ENCODE data around the gene PDK3. TPM values are rescaled to one million over a fixed set of nuclear protein-coding genes. Genes with fewer than 3 reads are reported as not detected.

Gene PDK3
- total RNA-seq, 1 experiment from 2014 or later = 1.4 TPM

- no TSS peak for BruUV-seq (replicated peaks)
- Mint-ChIP-seq H3K27me3 (ENCODE audit: insufficient read depth, unreplicated experiment) (peaks cover 60% of the 10 kb centered on the region), H3K9me3 (ENCODE audit: unreplicated experiment) (no peaks in the 10 kb centered on the region), H3K4me1 (ENCODE audit: insufficient read depth, unreplicated experiment) (no peaks in the 10 kb centered on the region), H3K4me3 (ENCODE audit: unreplicated experiment) (no peak overlapping the region), H3K36me3 (ENCODE audit: insufficient read depth, unreplicated experiment) (no peaks in the 10 kb centered on the region), H3K27ac (ENCODE audit: low read depth, unreplicated experiment) (no peak overlapping the region)
- intact Hi-C loops (cut with micrococcal nuclease) = no loop called here
- ChIA-PET CTCF (interaction anchor here (0.6 kb wide), 1 partner anchor 323 kb away, joined by 3 read pairs; no protein-coding TSS in a partner anchor), POLR2A (no interaction called here)
- TF ChIP-seq, protein P1, sequence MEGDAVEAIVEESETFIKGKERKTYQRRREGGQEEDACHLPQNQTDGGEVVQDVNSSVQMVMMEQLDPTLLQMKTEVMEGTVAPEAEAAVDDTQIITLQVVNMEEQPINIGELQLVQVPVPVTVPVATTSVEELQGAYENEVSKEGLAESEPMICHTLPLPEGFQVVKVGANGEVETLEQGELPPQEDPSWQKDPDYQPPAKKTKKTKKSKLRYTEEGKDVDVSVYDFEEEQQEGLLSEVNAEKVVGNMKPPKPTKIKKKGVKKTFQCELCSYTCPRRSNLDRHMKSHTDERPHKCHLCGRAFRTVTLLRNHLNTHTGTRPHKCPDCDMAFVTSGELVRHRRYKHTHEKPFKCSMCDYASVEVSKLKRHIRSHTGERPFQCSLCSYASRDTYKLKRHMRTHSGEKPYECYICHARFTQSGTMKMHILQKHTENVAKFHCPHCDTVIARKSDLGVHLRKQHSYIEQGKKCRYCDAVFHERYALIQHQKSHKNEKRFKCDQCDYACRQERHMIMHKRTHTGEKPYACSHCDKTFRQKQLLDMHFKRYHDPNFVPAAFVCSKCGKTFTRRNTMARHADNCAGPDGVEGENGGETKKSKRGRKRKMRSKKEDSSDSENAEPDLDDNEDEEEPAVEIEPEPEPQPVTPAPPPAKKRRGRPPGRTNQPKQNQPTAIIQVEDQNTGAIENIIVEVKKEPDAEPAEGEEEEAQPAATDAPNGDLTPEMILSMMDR (IDR thresholded peaks at IDR 0.05; ENCODE audit: unreplicated experiment) = no peak
- DNase-seq (ENCODE audit: unreplicated experiment) = no peak
Observed at GRCh38 chrX:24525455-24525854, 60.4 kb downstream of the PDK3 start.

DNA sequence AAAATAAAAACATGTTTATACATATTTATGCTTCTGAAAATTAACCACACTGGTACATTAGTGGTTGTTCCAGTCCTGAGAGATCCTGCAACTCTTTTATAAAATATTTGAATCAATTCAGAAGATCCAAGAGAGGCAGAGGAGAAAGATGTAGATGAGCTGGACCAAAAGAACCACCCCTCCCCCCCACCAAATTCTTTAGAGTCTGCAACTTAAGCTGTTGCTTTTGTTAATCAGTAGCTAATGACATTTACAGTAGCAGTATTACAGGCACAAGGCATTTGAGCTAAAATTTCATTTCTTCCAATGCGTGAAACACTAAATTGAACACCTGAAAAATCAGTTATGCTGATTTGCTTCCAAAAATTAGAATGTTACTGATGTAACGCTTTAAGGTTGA is 61.5 kb downstream of the PDK3 start:
- Mint-ChIP-seq H3K27ac (ENCODE audit: low read depth, unreplicated experiment) (no peak overlapping the region), H3K27me3 (ENCODE audit: insufficient read depth, unreplicated experiment) (peaks cover 69% of the 10 kb centered on the region), H3K4me1 (ENCODE audit: insufficient read depth, unreplicated experiment) (no peaks in the 10 kb centered on the region), H3K9me3 (ENCODE audit: unreplicated experiment) (no peaks in the 10 kb centered on the region), H3K4me3 (ENCODE audit: unreplicated experiment) (no peak overlapping the region), H3K36me3 (ENCODE audit: insufficient read depth, unreplicated experiment) (no peaks in the 10 kb centered on the region)
- CTCF ChIA-PET = interaction anchor here (0.6 to 0.7 kb wide), 2 partner anchors 14 to 27 kb away, joined by 3 read pairs; no protein-coding TSS in a partner anchor
- TF ChIP-seq, protein P1 (IDR thresholded peaks at IDR 0.05; ENCODE audit: unreplicated experiment) = no peak
- intact Hi-C loops (cut with micrococcal nuclease) = no loop called here
- BruUV-seq (replicated peaks) = no TSS peak
- POLR2A ChIA-PET = no interaction called here
- no peak for DNase-seq (ENCODE audit: unreplicated experiment)

DNA sequence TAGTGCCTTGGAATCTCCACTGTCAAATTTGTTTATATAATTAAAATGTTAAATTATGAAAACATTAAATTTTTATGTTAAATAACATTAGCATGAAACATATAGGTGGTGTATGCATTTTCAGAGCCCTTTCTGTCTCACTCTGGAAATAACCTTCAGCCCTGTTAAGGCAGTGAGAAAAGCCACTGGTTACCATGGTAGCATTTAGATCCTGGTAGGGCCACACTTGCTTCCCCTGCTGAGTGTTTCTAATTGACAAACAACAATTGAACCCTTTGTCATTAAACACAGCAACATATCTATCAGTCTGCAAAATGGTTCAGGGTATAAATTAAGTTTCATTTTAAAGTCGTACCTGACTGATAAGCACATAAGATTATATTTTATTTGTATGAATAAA is 63.5 kb downstream of the PDK3 start:
- intact Hi-C loops (cut with micrococcal nuclease) = no loop called here
- H3K4me3 Mint-ChIP-seq (ENCODE audit: unreplicated experiment) = no peak overlapping the region
- POLR2A ChIA-PET = no interaction called here

DNA sequence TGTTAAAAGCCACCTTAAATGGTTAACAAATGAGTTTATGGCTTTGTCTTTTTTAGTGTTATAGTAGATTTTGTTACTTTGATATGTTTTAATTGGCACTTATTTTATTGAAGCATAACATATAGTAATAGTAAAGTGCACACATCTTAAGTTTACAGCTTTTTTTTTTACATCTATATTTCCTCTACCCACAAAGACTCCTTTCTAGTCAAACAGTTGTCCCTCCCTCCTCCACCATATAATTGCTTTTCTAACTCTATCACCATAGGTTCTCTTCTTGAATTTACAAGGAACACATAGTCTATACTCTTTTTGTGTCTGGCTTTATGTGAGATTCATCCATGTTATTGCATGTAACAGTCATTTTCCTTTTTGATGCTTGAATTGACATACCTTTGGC is 71.5 kb downstream of the PDK3 start:
- TF ChIP-seq, protein P1 (IDR thresholded peaks at IDR 0.05; ENCODE audit: unreplicated experiment) = no peak
- ChIA-PET POLR2A (no interaction called here), CTCF (no interaction called here)
- no TSS peak for BruUV-seq (replicated peaks)
- Mint-ChIP-seq H3K27ac (ENCODE audit: low read depth, unreplicated experiment) (no peak overlapping the region), H3K4me1 (ENCODE audit: insufficient read depth, unreplicated experiment) (no peaks in the 10 kb centered on the region), H3K27me3 (ENCODE audit: insufficient read depth, unreplicated experiment) (peaks cover 36% of the 10 kb centered on the region), H3K9me3 (ENCODE audit: unreplicated experiment) (no peaks in the 10 kb centered on the region), H3K36me3 (ENCODE audit: insufficient read depth, unreplicated experiment) (no peaks in the 10 kb centered on the region), H3K4me3 (ENCODE audit: unreplicated experiment) (no peak overlapping the region)
- no peak for DNase-seq (ENCODE audit: unreplicated experiment)
- intact Hi-C loops (cut with micrococcal nuclease) = no loop called here

More for the DNA sequence above, 63.5 kb downstream of the PDK3 start:
- CTCF ChIA-PET = no interaction called here
- no peak overlapping the region for H3K27ac Mint-ChIP-seq (ENCODE audit: low read depth, unreplicated experiment)
- no peaks in the 10 kb centered on the region for H3K9me3 Mint-ChIP-seq (ENCODE audit: unreplicated experiment)
- no TSS peak for BruUV-seq (replicated peaks)
- no peaks in the 10 kb centered on the region for H3K4me1 Mint-ChIP-seq (ENCODE audit: insufficient read depth, unreplicated experiment)
- no peaks in the 10 kb centered on the region for H3K36me3 Mint-ChIP-seq (ENCODE audit: insufficient read depth, unreplicated experiment)
- TF ChIP-seq, protein P1 (IDR thresholded peaks at IDR 0.05; ENCODE audit: unreplicated experiment) = no peak
- peaks cover 58% of the 10 kb centered on the region for H3K27me3 Mint-ChIP-seq (ENCODE audit: insufficient read depth, unreplicated experiment)
- no peak for DNase-seq (ENCODE audit: unreplicated experiment)

Measured in MCF 10A (cell line).